KMS-11 (cell line): ENCODE data around the gene MVD.

ENCODE experiments used
- H2AFZ ChIP-seq: fragments of 200-600 bp; sonication (generic); 2 replicates; pipeline ENCODE4 v1.6.1; 2016; ENCODE audit warnings: antibody characterized with exemption, mixed run types, low read depth
- H3K27ac ChIP-seq: fragments of 200-600 bp; sonication (generic); 2 replicates; pipeline ENCODE4 v1.6.1; 2016; ENCODE audit warnings: mild to moderate bottlenecking, mixed run types
- H3K27me3 ChIP-seq: fragments of 200-600 bp; sonication (generic); 2 replicates; pipeline ENCODE4 v1.6.1; 2017; ENCODE audit warnings: mild to moderate bottlenecking, low read depth, mixed run types, moderate library complexity; ENCODE audit not compliant: insufficient read depth
- H3K36me3 ChIP-seq: fragments of 200-600 bp; sonication (generic); 2 replicates; pipeline ENCODE4 v1.6.1; 2017; ENCODE audit warnings: mild to moderate bottlenecking, mixed run types; ENCODE audit not compliant: insufficient read depth
- H3K4me1 ChIP-seq: fragments of 200-600 bp; sonication (generic); 2 replicates; pipeline ENCODE4 v1.6.1; 2016; ENCODE audit warnings: mild to moderate bottlenecking, low read depth, mixed run types; ENCODE audit not compliant: poor library complexity, severe bottlenecking
- H3K4me2 ChIP-seq: fragments of 200-600 bp; sonication (generic); 2 replicates; pipeline ENCODE4 v1.7.0; 2016; ENCODE audit warnings: mild to moderate bottlenecking, mixed run types
- H3K4me3 ChIP-seq: fragments of 200-600 bp; sonication (generic); IDR thresholded peaks from 2 replicates; pipeline ENCODE4 v1.6.1; 2017; ENCODE audit warnings: low read depth, low read length, mixed read lengths; ENCODE audit not compliant: insufficient read depth
- H3K79me2 ChIP-seq: fragments of 200-600 bp; sonication (generic); 2 replicates; pipeline ENCODE4 v1.6.1; 2016; ENCODE audit warnings: low read depth, mixed run types; ENCODE audit not compliant: insufficient read depth
- H3K9ac ChIP-seq: fragments of 200-600 bp; sonication (generic); 2 replicates; pipeline ENCODE4 v1.6.1; 2016; ENCODE audit warnings: mild to moderate bottlenecking, mixed run types
- H4K20me1 ChIP-seq: fragments of 200-600 bp; sonication (generic); 2 replicates; pipeline ENCODE4 v1.6.1; 2016; ENCODE audit warnings: mild to moderate bottlenecking, mixed run types; ENCODE audit not compliant: insufficient read depth
- CTCF ChIP-seq: fragments of 200-600 bp; sonication (generic); conservative IDR thresholded peaks from 2 replicates; pipeline ENCODE4 v1.6.1; 2017; ENCODE audit warnings: low read depth, mild to moderate bottlenecking, antibody characterized with exemption, low read length, moderate library complexity, mixed read lengths

MVD gene

DNA sequence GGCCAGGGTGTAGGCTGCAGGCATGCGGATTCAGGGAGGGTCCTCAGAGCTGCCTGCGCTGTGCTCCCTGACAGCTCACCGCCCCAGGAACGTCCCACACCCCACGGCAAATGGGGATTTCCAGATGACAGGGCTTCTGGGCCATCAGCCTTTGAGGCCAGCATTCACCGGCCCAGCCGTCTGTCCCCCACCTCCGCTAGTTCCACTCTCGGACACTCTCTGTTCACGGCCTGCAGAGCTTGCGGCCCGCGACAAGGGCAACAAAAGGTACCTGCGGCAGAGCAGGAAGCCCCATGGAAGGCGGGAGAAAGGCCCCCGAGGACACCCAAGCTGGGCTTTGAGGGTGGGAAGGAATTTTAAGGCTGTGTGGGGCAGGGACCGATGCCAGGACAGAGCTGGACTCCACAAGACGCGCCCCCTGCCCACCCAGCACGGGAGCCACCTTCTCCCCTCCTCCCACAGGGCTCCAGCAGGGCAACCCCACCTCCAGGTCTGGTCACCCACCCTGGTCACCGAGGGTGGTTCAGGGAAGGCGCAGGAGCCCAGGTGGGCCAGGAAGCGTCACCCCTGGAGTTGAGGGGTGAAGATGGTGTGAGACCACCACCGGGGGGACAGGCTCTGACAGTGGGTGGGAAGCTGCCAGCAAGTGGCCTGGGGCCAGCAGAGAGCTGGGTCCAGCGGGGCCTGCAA lies 6.5 kb downstream of the MVD start:
- Histone ChIP-seq H3K79me2 (peaks cover 10% of the 10 kb centered on the region; the same call in 1 of the 2 replicates), H3K9ac (no peak overlapping the region), H3K27me3 (no peaks in the 10 kb centered on the region), H3K4me2 (no peak overlapping the region), H3K36me3 (no peaks in the 10 kb centered on the region), H2AFZ (no peak overlapping the region), H3K4me1 (peaks cover 16% of the 10 kb centered on the region), H4K20me1 (no peaks in the 10 kb centered on the region), H3K27ac (no peak overlapping the region), H3K4me3 (no peak overlapping the region)
- no peak for TF ChIP-seq CTCF

- no peaks in the 10 kb centered on the region for H3K27me3 ChIP-seq
- no peaks in the 10 kb centered on the region for H3K36me3 ChIP-seq
Observed at GRCh38 chr16:88655733-88656281, 7.1 kb downstream of the MVD start.

GRCh38 chr16:88655053-88655732 lies 7.7 kb downstream of the MVD start:
- H2AFZ ChIP-seq = no peak overlapping the region
- no peaks in the 10 kb centered on the region for H4K20me1 ChIP-seq
- H3K4me2 ChIP-seq = no peak overlapping the region
- H3K4me3 ChIP-seq = no peak overlapping the region
- H3K27ac ChIP-seq = no peak overlapping the region
- peaks cover 10% of the 10 kb centered on the region; the same call in 1 of the 2 replicates for H3K79me2 ChIP-seq
- H3K27me3 ChIP-seq = no peaks in the 10 kb centered on the region
- no peaks in the 10 kb centered on the region for H3K36me3 ChIP-seq
- TF ChIP-seq CTCF = no peak
- no peak overlapping the region for H3K9ac ChIP-seq
- peaks cover 13% of the 10 kb centered on the region for H3K4me1 ChIP-seq

More at GRCh38 chr16:88655733-88656281, 7.1 kb downstream of the MVD start:
- no peak overlapping the region for H2AFZ ChIP-seq
- H3K4me3 ChIP-seq = no peak overlapping the region
- H3K27ac ChIP-seq = no peak overlapping the region
- peaks cover 13% of the 10 kb centered on the region for H3K4me1 ChIP-seq
- no peak overlapping the region for H3K9ac ChIP-seq
- TF ChIP-seq CTCF = no peak
- H4K20me1 ChIP-seq = no peaks in the 10 kb centered on the region
- H3K79me2 ChIP-seq = peaks cover 10% of the 10 kb centered on the region; the same call in 1 of the 2 replicates
- no peak overlapping the region for H3K4me2 ChIP-seq

DNA sequence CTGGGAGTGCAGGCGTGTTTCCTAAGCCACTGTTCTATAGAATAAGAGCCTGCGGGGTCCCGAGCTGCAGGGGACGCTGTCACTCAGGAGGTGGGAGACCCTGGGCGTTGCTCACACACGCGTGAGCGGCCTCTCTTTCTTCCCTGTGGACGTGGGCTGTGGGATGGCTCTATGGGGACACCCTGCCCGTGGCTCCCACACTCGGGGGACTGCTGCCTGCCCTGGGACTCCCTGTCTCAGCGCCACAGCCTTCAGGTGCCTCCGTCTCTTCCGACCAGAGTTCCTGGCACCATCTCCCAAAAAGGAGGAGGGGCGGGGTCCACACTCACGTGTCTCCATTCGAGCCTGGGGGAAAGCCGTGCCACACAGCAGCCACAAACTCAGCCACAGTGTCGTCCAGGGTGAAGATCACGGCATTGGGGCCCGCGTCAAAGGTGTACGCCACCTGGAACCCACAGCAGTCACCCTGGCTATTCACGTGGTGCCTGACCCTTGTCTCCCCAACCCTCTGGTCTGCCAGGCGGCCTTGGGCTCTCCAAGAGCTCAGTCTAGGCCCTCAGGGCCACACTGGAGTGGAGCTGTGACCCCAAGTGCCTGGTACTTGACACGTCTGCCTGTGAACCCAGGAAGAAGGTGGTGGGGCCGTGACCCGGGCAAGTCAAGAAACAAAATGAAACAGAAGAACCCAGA lies 8.4 kb downstream of the MVD start:
- no peak for TF ChIP-seq CTCF
- Histone ChIP-seq H3K27ac (no peak overlapping the region), H3K79me2 (peaks cover 8% of the 10 kb centered on the region; the same call in 1 of the 2 replicates), H3K9ac (no peak overlapping the region), H3K4me1 (peaks cover 17% of the 10 kb centered on the region), H3K4me2 (no peak overlapping the region), H4K20me1 (no peaks in the 10 kb centered on the region), H3K4me3 (no peak overlapping the region), H3K36me3 (no peaks in the 10 kb centered on the region), H2AFZ (no peak overlapping the region), H3K27me3 (no peaks in the 10 kb centered on the region)
